Nephron (organoid): ENCODE data around the gene PRND.
A peak's percentile ranks its signal among the peaks of the same experiment; 100 is the strongest.
"Not testable (repeated sequence)": the region's sequence is repeated elsewhere in the genome, so short reads cannot be mapped to it uniquely, and the experiment has no call there.

Experiments used
- H3K27ac Mint-ChIP-seq, 3 experiments: 2 replicates each; pipeline ENCODE4 v1.8.0; 2020; ENCODE audit warnings: mixed read lengths in 3 of 3, mild to moderate bottlenecking in 2 of 3, moderate library complexity in 1 of 3
- H3K27me3 Mint-ChIP-seq: 2 replicates; pipeline ENCODE4 v1.8.0; 2021; ENCODE audit warnings: low read depth, mild to moderate bottlenecking, moderate library complexity, mixed read lengths
- H3K36me3 Mint-ChIP-seq: 2 replicates; pipeline ENCODE4 v1.8.0; 2020; ENCODE audit warnings: low read depth, mixed read lengths
- H3K4me1 Mint-ChIP-seq: 2 replicates; pipeline ENCODE4 v1.8.0; 2020; ENCODE audit warnings: mixed read lengths
- H3K4me3 Mint-ChIP-seq, 3 experiments: 2 replicates each; pipeline ENCODE4 v1.8.0; 2020; ENCODE audit warnings: mild to moderate bottlenecking in 3 of 3, mixed read lengths in 3 of 3, moderate library complexity in 2 of 3
- H3K9me3 Mint-ChIP-seq: 2 replicates; pipeline ENCODE4 v1.8.0; 2020; ENCODE audit warnings: mixed read lengths
- TF ChIP-seq, protein P1 (sequence below), 3 experiments: fragments of 200-600 bp; sonication (generic); IDR thresholded peaks; one replicate each; pipeline ENCODE4 v1.5.0; 2021; ENCODE audit warnings: antibody characterized with exemption in 3 of 3; ENCODE audit not compliant: unreplicated experiment in 3 of 3

PRND gene

GRCh38 chr20:4748847-4749246 lies 27.1 kb downstream of the PRND start:
- peaks cover 66% of the 10 kb centered on the region for H3K27me3 Mint-ChIP-seq
- TF ChIP-seq, protein P1, sequence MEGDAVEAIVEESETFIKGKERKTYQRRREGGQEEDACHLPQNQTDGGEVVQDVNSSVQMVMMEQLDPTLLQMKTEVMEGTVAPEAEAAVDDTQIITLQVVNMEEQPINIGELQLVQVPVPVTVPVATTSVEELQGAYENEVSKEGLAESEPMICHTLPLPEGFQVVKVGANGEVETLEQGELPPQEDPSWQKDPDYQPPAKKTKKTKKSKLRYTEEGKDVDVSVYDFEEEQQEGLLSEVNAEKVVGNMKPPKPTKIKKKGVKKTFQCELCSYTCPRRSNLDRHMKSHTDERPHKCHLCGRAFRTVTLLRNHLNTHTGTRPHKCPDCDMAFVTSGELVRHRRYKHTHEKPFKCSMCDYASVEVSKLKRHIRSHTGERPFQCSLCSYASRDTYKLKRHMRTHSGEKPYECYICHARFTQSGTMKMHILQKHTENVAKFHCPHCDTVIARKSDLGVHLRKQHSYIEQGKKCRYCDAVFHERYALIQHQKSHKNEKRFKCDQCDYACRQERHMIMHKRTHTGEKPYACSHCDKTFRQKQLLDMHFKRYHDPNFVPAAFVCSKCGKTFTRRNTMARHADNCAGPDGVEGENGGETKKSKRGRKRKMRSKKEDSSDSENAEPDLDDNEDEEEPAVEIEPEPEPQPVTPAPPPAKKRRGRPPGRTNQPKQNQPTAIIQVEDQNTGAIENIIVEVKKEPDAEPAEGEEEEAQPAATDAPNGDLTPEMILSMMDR (IDR thresholded peaks at IDR 0.05; ENCODE audit: unreplicated experiment in 3 of 3) = no peak
- H3K36me3 Mint-ChIP-seq = no peaks in the 10 kb centered on the region
- no peak overlapping the region for H3K27ac Mint-ChIP-seq
- no peaks in the 10 kb centered on the region for H3K9me3 Mint-ChIP-seq
- H3K4me3 Mint-ChIP-seq = no peak overlapping the region
- no peaks in the 10 kb centered on the region for H3K4me1 Mint-ChIP-seq

- TF ChIP-seq, protein P1 (IDR thresholded peaks at IDR 0.05; ENCODE audit: unreplicated experiment in 3 of 3) = no peak
- Mint-ChIP-seq H3K4me1 (no peaks in the 10 kb centered on the region), H3K4me3 (no peak overlapping the region), H3K9me3 (no peaks in the 10 kb centered on the region), H3K27ac (no peak overlapping the region), H3K36me3 (no peaks in the 10 kb centered on the region), H3K27me3 (peaks cover 66% of the 10 kb centered on the region)
These were observed 27.6 kb downstream of the PRND start for GRCh38 chr20:4749326-4749725.

GRCh38 chr20:4750381-4750780 lies 28.7 kb downstream of the PRND start:
- H3K36me3 Mint-ChIP-seq = no peaks in the 10 kb centered on the region
- TF ChIP-seq, protein P1 (IDR thresholded peaks at IDR 0.05; ENCODE audit: unreplicated experiment in 3 of 3) = no peak
- no peaks in the 10 kb centered on the region for H3K4me1 Mint-ChIP-seq
- no peak overlapping the region for H3K4me3 Mint-ChIP-seq
- peaks cover 64% of the 10 kb centered on the region for H3K27me3 Mint-ChIP-seq
- no peak overlapping the region for H3K27ac Mint-ChIP-seq
- H3K9me3 Mint-ChIP-seq = no peaks in the 10 kb centered on the region

- peaks cover 56% of the 10 kb centered on the region for H3K27me3 Mint-ChIP-seq
- not testable (repeated sequence) for H3K4me1 Mint-ChIP-seq, H3K9me3 Mint-ChIP-seq, H3K27ac Mint-ChIP-seq, H3K36me3 Mint-ChIP-seq, H3K4me3 Mint-ChIP-seq
- TF ChIP-seq, protein P1 (IDR thresholded peaks at IDR 0.05; ENCODE audit: unreplicated experiment in 3 of 3) = peak in 2 of 3 experiments; percentile 9 to 31
These were observed 37.6 kb downstream of the PRND start for GRCh38 chr20:4759100-4759884.

DNA sequence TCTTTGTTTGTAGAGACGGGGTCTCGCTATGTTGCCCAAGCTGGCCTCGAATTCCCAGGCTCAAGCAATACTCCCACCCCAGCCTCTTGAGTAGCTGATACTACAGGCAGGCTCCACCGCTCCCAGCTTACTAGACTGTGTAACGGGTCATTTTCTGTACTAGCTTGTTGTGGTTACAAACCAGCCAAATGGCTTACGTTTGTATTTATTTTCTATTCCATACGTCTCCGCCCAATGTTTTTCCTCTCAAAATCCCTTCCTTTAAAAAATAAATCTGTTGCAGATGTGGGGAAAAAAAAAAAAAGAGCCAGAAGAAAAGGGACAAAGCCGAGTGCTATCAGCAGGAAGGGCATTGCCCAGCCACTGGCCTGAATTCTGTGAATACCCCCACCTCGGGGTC lies 41.6 kb downstream of the PRND start:
- Mint-ChIP-seq H3K9me3 (no peaks in the 10 kb centered on the region), H3K27ac (no peak overlapping the region), H3K4me3 (no peak overlapping the region), H3K27me3 (peaks cover 50% of the 10 kb centered on the region), H3K4me1 (no peaks in the 10 kb centered on the region), H3K36me3 (no peaks in the 10 kb centered on the region)
- TF ChIP-seq, protein P1 (IDR thresholded peaks at IDR 0.05; ENCODE audit: unreplicated experiment in 3 of 3) = no peak
